ENCODE measurements around the gene SLC38A4. TPM values are rescaled to one million over a fixed set of nuclear protein-coding genes. Genes with fewer than 3 reads are reported as not detected.
A peak's percentile ranks its signal among the peaks of the same experiment; 100 is the strongest.

SLC38A4 gene
- total RNA-seq, 3 donors from 2014 or later: 0.15 to 0.33 TPM; not detected in 1

DNA sequence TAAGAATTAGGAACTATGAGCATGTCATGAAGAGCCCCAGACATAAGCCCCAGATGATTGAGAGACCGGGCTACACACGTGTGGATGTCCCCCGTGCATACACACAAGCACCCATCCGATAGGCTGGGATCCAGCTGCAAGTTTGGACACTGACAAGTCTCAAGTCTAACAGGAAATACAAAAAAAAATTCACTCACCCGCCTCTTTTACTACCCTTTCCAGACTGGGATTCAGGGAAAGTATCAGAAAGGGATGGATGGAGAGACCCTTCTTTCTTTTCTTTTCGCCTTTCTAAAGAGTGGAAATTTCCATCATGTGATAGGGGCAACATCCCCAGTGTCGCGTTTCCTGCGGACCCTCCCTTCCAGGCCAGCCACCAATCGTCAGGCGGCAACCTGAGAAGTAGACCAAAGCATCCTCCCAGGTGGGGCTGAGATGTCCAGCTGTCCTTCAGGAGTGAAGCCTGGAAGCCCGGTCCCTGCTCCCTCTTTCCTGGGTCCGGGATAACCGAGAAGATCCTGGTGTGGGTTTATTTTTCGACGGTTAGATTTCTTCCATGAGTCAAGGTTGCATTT, 6.4 kb upstream of the SLC38A4 start:
- no peak for TF ChIP-seq POLR2A (IDR thresholded peaks at IDR 0.05)
- TF ChIP-seq, protein P1, sequence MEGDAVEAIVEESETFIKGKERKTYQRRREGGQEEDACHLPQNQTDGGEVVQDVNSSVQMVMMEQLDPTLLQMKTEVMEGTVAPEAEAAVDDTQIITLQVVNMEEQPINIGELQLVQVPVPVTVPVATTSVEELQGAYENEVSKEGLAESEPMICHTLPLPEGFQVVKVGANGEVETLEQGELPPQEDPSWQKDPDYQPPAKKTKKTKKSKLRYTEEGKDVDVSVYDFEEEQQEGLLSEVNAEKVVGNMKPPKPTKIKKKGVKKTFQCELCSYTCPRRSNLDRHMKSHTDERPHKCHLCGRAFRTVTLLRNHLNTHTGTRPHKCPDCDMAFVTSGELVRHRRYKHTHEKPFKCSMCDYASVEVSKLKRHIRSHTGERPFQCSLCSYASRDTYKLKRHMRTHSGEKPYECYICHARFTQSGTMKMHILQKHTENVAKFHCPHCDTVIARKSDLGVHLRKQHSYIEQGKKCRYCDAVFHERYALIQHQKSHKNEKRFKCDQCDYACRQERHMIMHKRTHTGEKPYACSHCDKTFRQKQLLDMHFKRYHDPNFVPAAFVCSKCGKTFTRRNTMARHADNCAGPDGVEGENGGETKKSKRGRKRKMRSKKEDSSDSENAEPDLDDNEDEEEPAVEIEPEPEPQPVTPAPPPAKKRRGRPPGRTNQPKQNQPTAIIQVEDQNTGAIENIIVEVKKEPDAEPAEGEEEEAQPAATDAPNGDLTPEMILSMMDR (IDR thresholded peaks at IDR 0.05): no peak
- no peak for TF ChIP-seq POLR2AphosphoS5 (IDR thresholded peaks at IDR 0.05)
- intact Hi-C loops (cut with DNase I; ENCODE audit: low total_unique reads): no loop called here
- Histone ChIP-seq H3K27ac (no peak overlapping the region), H3K27me3 (peaks cover 2 to 22% of the 10 kb centered on the region in 2 donors), H3K9me3 (no peaks in the 10 kb centered on the region), H3K36me3 (no peaks in the 10 kb centered on the region), H3K4me1 (peaks cover 4 to 6% of the 10 kb centered on the region in 2 donors), H3K4me3 (peak overlapping the region in 2 of 3 donors; percentile 35 to 60)
- no peak for DNase-seq (ENCODE audit: low spot score in 2 of 2)

DNA sequence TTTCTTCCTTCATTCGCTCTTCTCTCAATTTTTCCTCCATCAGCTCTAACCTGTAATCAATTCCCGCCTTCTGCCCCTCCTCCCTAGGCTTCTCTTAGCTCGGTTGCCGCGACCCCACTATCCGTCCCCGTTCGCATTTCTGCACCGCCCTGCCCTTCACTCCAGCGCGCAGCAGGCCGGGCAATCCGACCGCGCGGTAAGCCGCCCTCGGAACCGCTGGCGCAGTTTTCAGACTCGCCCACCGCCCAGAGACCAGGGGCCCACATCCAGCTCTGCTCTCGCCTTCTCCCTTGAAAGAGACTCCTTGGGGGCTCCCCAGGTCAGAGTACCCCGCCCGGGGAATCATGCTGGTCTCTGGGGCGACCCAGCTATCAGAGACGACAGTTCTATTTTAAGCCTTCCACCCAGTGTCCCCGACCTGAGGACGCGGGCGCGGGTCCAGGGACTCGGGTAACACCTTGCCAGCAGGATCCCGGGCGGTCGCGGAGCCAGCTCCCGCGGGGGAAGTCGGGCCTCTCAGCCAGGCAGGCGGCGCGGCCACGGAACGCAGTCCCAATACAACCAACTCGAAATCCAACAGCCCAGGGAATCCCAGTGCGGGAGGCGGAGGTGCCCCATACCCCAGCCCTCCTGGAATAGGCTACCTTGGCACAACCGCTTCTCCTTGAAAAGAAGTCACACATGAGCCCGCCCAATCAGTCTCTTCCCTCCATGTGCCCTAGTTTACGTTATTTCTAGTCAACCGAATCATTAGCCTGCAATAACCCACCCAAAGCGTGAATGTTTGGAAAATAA, 5.7 kb upstream of the SLC38A4 start:
- DNase-seq (ENCODE audit: low spot score in 2 of 2): no peak
- Histone ChIP-seq H3K4me1 (peaks cover 4 to 6% of the 10 kb centered on the region in 2 donors), H3K9me3 (no peaks in the 10 kb centered on the region), H3K27me3 (peaks cover 2 to 22% of the 10 kb centered on the region in 2 donors), H3K36me3 (no peaks in the 10 kb centered on the region), H3K27ac (no peak overlapping the region), H3K4me3 (peak overlapping the region; percentile 35 to 60 (median 42))
- intact Hi-C loops (cut with DNase I; ENCODE audit: low total_unique reads): no loop called here
- TF ChIP-seq POLR2A (IDR thresholded peaks at IDR 0.05) (no peak), POLR2AphosphoS5 (IDR thresholded peaks at IDR 0.05) (no peak)
- TF ChIP-seq, protein P1 (IDR thresholded peaks at IDR 0.05): no peak

DNA sequence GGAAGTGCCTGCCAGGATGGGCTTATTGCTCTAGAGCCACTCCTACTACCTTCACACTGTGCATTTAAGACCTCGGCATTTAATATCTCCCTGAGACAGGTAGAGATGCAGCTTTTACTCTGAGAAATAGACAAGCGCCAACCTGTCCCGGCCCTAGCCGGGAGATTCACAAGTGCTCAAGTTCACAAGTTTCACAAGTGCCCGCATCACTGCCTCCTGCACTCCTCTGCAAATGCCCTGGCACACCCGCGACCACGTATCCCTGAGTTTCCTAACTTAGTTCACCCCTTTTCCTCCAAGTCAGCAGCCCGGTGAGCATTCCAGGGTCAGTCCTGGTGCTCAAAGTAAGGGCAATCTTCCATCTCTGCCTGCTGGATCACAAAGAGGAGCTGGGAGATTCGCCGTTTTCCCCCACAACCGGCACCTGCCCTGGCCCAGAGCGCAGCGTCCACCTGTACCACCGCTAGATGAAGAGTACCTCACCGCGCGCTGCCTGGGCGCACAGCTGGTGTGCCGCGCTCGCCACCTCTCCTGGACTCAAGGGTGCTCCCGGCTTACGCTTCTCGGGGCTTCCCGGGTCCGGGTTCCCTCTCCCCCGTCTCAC, 5.0 kb upstream of the SLC38A4 start:
- intact Hi-C loops (cut with DNase I; ENCODE audit: low total_unique reads): no loop called here
- H3K27ac ChIP-seq: no peak overlapping the region
- H3K27me3 ChIP-seq: peaks cover 2 to 22% of the 10 kb centered on the region in 2 donors
- peak overlapping the region; percentile 35 to 60 (median 42) for H3K4me3 ChIP-seq
- H3K9me3 ChIP-seq: no peaks in the 10 kb centered on the region
- DNase-seq (ENCODE audit: low spot score in 2 of 2): no peak
- TF ChIP-seq, protein P1 (IDR thresholded peaks at IDR 0.05): no peak
- TF ChIP-seq POLR2A (IDR thresholded peaks at IDR 0.05) (no peak), POLR2AphosphoS5 (IDR thresholded peaks at IDR 0.05) (no peak)
- H3K36me3 ChIP-seq: no peaks in the 10 kb centered on the region
- H3K4me1 ChIP-seq: peaks cover 4 to 6% of the 10 kb centered on the region in 2 donors

DNA sequence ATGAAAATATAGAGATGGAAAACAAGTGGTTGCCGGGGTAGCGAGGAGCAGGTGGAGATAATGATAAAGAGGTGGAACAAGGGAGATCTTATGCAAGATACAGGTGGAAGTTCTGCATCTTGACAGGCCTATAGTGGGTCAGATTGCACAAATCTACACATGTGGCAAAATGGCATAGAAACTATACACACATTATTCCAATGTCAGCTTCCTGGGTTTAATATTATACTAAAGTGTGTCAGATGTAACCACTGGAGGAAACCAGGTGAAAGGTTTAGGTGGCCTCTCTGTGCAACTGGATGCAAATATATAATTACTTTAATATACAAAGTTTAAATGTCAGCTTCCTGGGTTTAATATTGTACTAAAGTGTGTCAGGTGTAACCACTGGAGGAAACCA, 1.1 kb downstream of the SLC38A4 start:
- no peaks in the 10 kb centered on the region for H3K36me3 ChIP-seq
- H3K27me3 ChIP-seq: peaks cover 0 to 3% of the 10 kb centered on the region in 2 donors
- no peak overlapping the region for H3K27ac ChIP-seq
- intact Hi-C loops (cut with DNase I; ENCODE audit: low total_unique reads): no loop called here
- DNase-seq (ENCODE audit: low spot score in 2 of 2): no peak
- no peak overlapping the region for H3K4me3 ChIP-seq
- TF ChIP-seq, protein P1 (IDR thresholded peaks at IDR 0.05): no peak
- no peak for TF ChIP-seq POLR2AphosphoS5 (IDR thresholded peaks at IDR 0.05)
- TF ChIP-seq POLR2A (IDR thresholded peaks at IDR 0.05): no peak
- H3K9me3 ChIP-seq: no peaks in the 10 kb centered on the region
- no peaks in the 10 kb centered on the region for H3K4me1 ChIP-seq

DNA sequence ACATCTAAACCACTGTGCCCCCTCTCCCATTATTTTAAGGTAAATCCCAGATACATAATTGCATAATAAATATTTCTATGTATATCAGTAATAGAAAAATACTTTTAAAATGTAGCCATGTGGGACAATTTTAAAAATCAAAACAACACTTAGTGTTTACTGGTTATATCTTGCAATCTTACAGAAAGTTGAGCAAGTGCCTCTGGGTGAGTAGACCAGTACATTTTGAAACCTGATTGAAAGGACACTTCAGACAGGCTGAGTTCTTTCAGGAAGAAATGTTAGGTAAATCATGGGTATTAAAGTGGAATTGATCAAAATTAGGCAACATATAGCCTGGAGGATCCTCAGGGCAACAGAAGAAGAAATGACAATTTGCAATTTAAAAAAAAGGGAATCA, 7.2 kb downstream of the SLC38A4 start:
- DNase-seq (ENCODE audit: low spot score in 2 of 2): no peak
- TF ChIP-seq POLR2AphosphoS5 (IDR thresholded peaks at IDR 0.05): no peak
- TF ChIP-seq, protein P1 (IDR thresholded peaks at IDR 0.05): no peak
- TF ChIP-seq POLR2A (IDR thresholded peaks at IDR 0.05): no peak
- intact Hi-C loops (cut with DNase I; ENCODE audit: low total_unique reads): no loop called here
- Histone ChIP-seq H3K27me3 (peaks cover 0 to 3% of the 10 kb centered on the region in 2 donors), H3K27ac (no peak overlapping the region), H3K36me3 (no peaks in the 10 kb centered on the region), H3K4me1 (no peaks in the 10 kb centered on the region), H3K4me3 (no peak overlapping the region), H3K9me3 (no peaks in the 10 kb centered on the region)

All from breast epithelium (tissue), 4 donors.